ENCODE measurements around the gene ZSCAN16.
"Not testable (repeated sequence)": the region's sequence is repeated elsewhere in the genome, so short reads cannot be mapped to it uniquely, and the experiment has no call there.

Gene ZSCAN16

GRCh38 chr6:28124350-28124970 lies at the start of gene ZSCAN16:
TSS of gene ZSCAN16 (plus strand) at chr6:28124609. CDS start at chr6:28125444, 835 bp downstream.
- peak; percentile 89 for DNase-seq

DNA sequence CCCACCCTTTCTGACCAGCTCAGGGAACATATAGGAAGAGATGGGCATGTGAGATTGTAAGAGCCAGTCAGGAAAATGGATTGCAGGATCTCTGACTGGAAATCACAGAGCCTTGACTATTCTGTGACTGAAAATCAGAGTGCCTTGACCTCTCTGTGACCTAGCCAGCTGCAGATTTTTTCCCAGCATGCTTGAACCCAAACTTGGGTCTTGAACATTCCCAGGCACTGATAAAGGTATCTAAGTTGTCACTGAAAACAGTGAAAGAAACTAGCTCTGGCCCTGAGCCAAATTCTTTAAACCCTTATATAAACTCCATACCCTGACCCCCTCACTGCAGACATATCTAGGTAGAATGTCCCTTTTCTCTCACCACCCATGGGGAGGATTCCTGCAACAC lies 46.4 kb upstream of the ZSCAN16 start:
- no peak for DNase-seq

DNA sequence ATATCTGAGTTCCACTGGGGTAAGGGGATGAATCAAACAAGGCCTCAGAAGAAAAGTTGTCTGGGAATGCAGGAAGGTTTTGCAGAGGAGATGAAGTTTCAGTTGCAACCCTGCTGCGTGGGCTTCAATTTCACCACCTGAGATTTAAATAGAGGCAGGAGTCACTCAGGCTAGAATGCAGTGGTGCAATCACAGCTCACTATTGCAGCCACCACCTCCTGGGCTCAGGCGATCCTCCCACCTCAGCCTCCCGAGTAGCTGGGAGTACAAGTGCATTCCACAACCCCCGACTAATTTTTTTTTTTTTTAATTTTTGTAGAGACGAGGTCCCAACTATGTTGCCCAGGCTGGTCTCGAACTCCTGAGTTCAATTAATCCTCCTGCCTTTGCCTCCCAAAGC lies 45.6 kb upstream of the ZSCAN16 start:
- DNase-seq = no peak

DNA sequence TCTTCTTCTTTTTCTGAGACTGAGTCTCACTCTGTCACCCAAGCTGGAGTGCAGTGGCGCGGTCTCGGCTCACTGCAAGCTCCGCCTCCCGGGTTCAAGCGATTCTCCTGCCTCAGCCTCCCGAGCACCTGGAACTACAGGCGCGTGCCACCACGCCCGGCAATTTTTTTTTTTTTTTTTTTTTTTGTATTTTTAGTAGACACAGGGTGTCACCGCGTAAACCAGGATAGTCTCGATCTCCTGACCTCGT lies 44.1 kb upstream of the ZSCAN16 start, which contains the start of gene ZNF165:
Gene ZNF165 (plus strand): TSS at position 188 of the 250 bp plus-strand sequence. CDS start 4,913 bp downstream, outside the sequence.
- DNase-seq = not testable (repeated sequence)

DNA sequence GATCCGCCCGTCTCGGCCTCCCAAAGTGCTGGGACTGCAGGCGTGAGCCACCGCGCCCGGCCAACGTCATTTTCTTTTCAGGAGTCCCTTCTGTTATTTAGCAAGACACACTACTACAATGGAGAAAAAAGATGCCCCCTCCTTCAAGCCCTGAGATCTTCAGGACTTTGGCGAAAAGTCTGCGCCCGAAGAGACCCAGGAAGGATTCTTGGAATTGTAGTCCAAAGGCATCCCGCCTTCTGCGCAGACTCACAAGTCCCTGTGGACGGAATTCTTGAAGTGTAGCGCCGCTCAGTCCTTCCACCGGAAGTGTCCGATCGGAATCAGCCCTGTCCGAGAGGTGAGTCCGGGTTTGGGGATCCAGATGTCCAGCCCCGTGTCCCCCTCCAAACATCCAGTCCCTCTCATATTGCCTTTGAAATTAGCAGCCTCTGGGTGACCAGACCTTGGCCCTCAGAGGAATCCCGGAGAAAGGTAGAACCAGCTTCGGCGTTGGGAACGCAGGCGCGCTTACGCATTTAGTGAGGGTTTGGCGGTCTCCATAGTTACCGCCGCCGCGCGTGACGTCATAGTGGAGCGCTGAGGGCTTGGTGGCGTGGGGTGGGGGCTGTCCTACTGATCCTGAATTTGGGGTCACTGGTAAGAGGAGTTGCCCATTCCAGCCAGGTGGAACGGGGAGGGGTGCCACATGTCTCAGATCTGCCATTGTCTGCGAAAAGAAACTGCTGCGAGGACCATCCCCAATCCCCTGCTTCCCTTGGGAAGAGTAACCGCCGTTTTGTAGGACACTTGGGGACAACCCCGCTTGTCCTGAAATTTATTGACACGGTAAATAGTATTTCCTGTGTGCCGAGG lies 43.6 kb upstream of the ZSCAN16 start:
- peak; percentile 88 for DNase-seq

DNA sequence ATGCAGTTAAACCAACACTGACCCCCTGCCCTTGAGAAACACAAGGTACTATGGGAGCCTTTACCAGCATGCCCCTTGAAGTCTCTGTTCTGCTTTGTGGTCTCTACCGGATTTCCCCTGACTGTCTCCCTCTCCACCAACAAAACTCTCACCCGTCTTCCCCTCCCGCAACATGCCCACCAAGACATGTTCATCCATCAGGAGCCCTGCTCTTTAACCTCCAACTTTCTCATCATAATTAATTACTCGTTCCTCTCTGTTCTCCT lies 43.0 kb upstream of the ZSCAN16 start:
- no peak for DNase-seq

GRCh38 chr6:28082939-28083338 lies 41.5 kb upstream of the ZSCAN16 start:
- DNase-seq = no peak

GRCh38 chr6:28089054-28089453 lies 35.4 kb upstream of the ZSCAN16 start:
- DNase-seq = no peak

DNA sequence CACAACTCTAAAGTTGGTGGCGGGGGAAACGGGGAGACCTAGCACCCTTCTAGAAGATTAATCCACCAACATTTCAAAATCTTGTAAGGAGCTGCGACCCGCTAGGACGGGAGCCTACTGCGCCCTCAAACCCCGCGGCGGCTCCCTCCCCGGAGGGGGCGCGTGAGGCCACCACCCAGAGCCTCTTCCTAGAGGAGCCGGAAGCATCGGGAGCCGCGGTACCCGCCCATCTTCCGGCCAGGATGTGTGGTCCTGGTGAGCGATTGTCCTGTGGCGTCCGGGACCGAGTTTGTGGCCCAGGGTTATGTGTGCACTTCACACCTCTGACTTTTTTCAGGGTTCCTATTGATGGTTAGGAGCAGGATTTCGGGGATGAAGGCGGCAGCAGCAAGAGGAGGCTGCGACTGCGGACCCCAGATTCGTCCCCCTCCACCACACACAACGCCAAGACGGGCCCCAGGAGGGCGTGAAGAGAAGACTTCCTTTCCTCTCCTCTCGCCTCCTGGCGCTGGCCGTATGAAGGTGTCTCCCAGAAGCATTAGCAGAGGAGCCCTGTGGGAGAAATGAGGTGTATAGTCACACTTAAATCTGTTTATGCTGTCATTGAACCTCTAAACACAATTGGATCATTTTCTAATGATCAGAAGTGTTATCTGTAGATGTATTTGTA lies 33.4 kb upstream of the ZSCAN16 start:
- DNase-seq = no peak

GRCh38 chr6:28102222-28102621 lies 22.2 kb upstream of the ZSCAN16 start:
- DNase-seq = not testable (repeated sequence)

DNA sequence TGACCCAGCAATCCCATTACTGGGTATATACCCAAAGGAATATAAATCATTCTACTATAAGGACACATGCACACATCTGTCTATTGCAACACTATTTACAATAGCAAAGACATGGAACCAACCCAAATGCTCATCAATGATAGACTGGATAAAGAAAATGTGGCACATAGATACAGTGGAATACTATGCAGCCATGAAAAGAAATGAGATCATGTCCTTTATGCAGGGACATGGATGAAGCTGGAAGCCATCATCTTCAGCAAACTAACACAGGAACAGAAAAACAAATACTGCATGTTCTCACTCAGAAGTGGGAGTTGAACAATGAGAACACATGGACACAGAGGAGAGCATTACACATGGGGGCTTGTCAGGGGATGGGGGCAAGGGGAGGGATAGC lies 21.7 kb upstream of the ZSCAN16 start:
- not testable (repeated sequence) for DNase-seq

GRCh38 chr6:28104392-28105244 lies 19.8 kb upstream of the ZSCAN16 start:
- peak; percentile 83 for DNase-seq

GRCh38 chr6:28105245-28105639 lies 19.2 kb upstream of the ZSCAN16 start:
- no peak for DNase-seq

- DNase-seq = no peak
These were observed 16.9 kb upstream of the ZSCAN16 start for GRCh38 chr6:28107506-28107905.

DNA sequence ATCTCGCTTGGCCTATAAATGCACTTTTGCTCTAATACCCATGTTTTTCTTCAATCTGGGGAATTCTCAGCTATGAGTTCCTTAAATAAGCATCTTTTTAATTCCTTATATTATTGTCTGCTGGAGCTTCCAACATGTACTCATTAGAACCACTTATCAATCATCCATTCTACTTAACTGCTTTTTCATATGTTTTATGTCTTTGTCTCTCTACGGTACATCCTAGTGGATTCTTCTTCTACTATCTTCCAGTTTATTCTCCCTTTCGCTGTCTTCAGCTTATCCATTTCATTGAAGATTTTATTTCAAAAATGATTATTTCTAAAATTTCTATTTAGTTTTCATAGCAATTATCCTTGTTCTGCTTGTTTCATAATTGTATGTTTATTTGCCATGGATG lies 12.4 kb upstream of the ZSCAN16 start:
- no peak for DNase-seq

- no peak for DNase-seq
These were observed 8.6 kb upstream of the ZSCAN16 start for GRCh38 chr6:28115799-28116198.

DNA sequence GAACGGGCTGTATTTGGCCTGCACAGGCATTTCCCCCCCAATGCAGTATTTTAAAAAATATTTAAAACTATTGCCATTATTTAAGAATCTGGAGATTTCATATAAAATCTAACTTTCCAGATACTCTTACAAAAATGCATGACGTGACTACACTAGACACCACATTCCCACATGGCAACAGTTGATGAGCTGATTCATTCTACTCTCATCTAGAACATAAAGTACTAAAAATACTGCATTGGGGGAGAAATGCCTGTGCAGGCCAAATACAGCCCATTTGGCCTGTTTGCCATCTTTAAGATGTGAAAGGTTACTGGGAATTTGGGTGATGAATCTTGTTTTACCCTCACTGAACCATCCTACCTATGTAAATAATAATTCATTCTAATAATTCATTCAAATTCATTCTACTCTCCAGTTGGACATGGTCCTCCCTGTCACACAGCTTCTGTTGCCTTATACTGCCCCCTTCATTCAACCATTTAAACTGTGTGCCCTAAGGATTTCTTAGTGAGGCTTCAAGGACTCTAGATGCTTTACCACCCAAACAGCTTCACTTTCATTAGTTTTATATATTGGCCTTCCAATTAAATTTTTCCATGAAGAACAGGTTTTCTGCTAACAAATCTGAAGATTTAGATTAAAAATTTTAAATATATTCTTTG lies 6.9 kb upstream of the ZSCAN16 start:
- DNase-seq = no peak

DNA sequence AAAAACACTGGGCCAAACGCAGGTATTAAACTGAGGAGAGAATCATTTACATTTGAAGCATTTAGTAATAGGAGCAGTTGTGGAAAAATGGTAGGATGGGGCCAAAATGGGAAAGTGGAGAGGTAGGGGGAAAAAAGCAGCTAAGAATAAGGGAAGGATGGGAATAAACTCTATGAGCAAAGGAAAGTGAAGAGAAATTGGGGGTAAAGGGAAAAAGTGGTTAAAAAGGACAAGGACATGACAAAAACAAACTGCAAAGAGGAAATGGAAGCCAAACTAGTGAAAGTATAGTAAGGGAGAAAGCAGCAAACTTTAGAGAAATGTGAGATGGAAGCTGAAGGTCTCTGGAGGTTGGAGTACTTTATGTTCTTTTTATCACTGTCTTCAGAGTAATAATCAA lies 6.2 kb upstream of the ZSCAN16 start:
- DNase-seq = no peak

- DNase-seq = no peak
These were observed 2.5 kb upstream of the ZSCAN16 start for GRCh38 chr6:28121876-28122275.

GRCh38 chr6:28122283-28122682 lies 2.1 kb upstream of the ZSCAN16 start:
- not testable (repeated sequence) for DNase-seq

GRCh38 chr6:28124971-28125353 lies 553 bp downstream of the ZSCAN16 start:
- DNase-seq = no peak

DNA sequence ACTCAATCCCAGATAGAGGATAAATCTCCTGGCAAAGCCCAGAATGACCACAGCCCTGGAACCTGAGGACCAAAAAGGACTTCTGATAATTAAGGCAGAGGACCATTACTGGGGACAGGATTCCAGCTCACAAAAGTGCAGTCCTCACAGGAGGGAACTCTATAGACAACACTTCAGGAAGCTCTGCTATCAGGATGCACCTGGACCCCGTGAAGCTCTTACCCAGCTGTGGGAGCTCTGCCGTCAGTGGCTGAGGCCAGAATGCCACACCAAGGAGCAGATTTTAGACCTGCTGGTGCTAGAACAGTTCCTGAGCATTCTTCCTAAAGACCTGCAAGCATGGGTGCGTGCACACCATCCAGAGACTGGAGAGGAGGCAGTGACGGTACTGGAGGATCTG lies 992 bp downstream of the ZSCAN16 start:
- DNase-seq = no peak

- peak; percentile 20 for DNase-seq
These were observed 9.6 kb downstream of the ZSCAN16 start for GRCh38 chr6:28134015-28134414.
